K562 (cell line): ENCODE results near the gene DSC1.

Experiments used
- CTCF ChIP-seq, 3 experiments: IDR thresholded peaks in 2 of 3; conservative IDR thresholded peaks in 1 of 3; 2 replicates each; pipeline ENCODE4 v1.5.1; 2011 to 2012; ENCODE audit warnings: low read length in 3 of 3, mild to moderate bottlenecking in 3 of 3, control low read depth in 2 of 3, improper control_type of control experiment in 1 of 3, inconsistent platforms in 1 of 3, low read depth in 1 of 3, mixed read lengths in 1 of 3, moderate library complexity in 1 of 3; ENCODE audit not compliant: insufficient read depth in 2 of 3
- DNMT1 ChIP-seq: fragments of 450-650 bp; IDR thresholded peaks from 2 replicates; pipeline ENCODE4 v1.6.1; 2016; ENCODE audit warnings: antibody characterized with exemption, mild to moderate bottlenecking
- FOSL1 ChIP-seq: fragments of 200-800 bp; sonication (Bioruptor generic); conservative IDR thresholded peaks from 2 replicates; pipeline ENCODE4 v1.6.1; 2016; ENCODE audit warnings: missing genetic modification characterization, missing compliant biosample characterization
- HDAC2 ChIP-seq: fragments of 450-650 bp; IDR thresholded peaks from 2 replicates; pipeline ENCODE4 v1.6.1; 2016; ENCODE audit warnings: mild to moderate bottlenecking
- MXI1 ChIP-seq: IDR thresholded peaks from 2 replicates; pipeline ENCODE4 v1.6.1; 2011; ENCODE audit warnings: low read depth, mild to moderate bottlenecking, improper control_type of control experiment, low read length
- NR2C2 ChIP-seq, 2 experiments: fragments of 200-800 bp in 1 of 2; sonication (Bioruptor generic) in 1 of 2; sonication (generic) in 1 of 2; formaldehyde crosslinking in 1 of 2; IDR thresholded peaks; 2 replicates each; pipeline versions ENCODE4 v1.6.1 to v1.8.0; 2016 to 2022; ENCODE audit warnings: mild to moderate bottlenecking in 1 of 2, missing compliant biosample characterization in 1 of 2, missing genetic modification characterization in 1 of 2, missing genetic modification reagents in 1 of 2
- RAD51 ChIP-seq: fragments of 450-650 bp; IDR thresholded peaks from 2 replicates; pipeline ENCODE4 v1.7.1; 2016; ENCODE audit warnings: low read depth, mild to moderate bottlenecking, borderline replicate concordance
- USF1 ChIP-seq: sonication (generic); formaldehyde crosslinking; IDR thresholded peaks from 2 replicates; pipeline ENCODE4 v1.9.0; 2022; ENCODE audit warnings: mild to moderate bottlenecking, missing genetic modification reagents
- ZNF445 ChIP-seq: fragments of 250-450 bp; sonication (Bioruptor Pico); IDR thresholded peaks from 2 replicates; pipeline ENCODE4 v1.4.0; 2020; ENCODE audit warnings: low read depth, mild to moderate bottlenecking, moderate library complexity

GRCh38 chr18:31197676-31198075, 35.0 kb upstream of the DSC1 start:
- TF ChIP-seq RAD51 (no peak), HDAC2 (no peak), MXI1 (no peak), DNMT1 (no peak), NR2C2 (CRISPR knock-in tag; IDR thresholded peaks at IDR 0.05) (no peak), NR2C2 (tag; IDR thresholded peaks at IDR 0.05) (no peak), CTCF (IDR thresholded peaks at IDR 0.05 in 2 of 3, conservative IDR thresholded peaks at IDR 0.05 in 1 of 3; ENCODE audit: insufficient read depth in 2 of 3, low read depth in 1 of 3, low read length in 3 of 3) (no peak), ZNF445 (no peak), FOSL1 (tag) (no peak), USF1 (CRISPR knock-in tag) (no peak)
